HCT116 (cell line): ENCODE data around the gene FAM162B. TPM values are rescaled to one million over a fixed set of nuclear protein-coding genes. Genes with fewer than 3 reads are reported as not detected.

Source experiments
- ATAC-seq: fragments of 200-7000 bp; cut with Tn5 transposase; 2 replicates; pipeline ENCODE4 v1.9.1; 2020; ENCODE audit warnings: mild to moderate bottlenecking, moderate library complexity
- BruUV-seq: library from RNA; stranded (reverse); fragments of 400-500 nt; replicated peaks from 2 replicates; lab custom pipeline; 2021; lab: Mats Ljungman, UMichigan
- CTCF ChIA-PET: fragments of 300-600 bp; sonication (Branson Sonifier 250); formaldehyde crosslinking; loops from one replicate; lab custom pipeline; 2021; ENCODE audit warnings: antibody characterized with exemption; lab: Charles Lee
- POLR2A ChIA-PET: fragments of 300-600, 350-600 bp; sonication (Branson Sonifier 250); formaldehyde crosslinking; loops from one replicate; lab custom pipeline; 2021; ENCODE audit warnings: antibody characterized with exemption; lab: Charles Lee
- RAD21 ChIA-PET, 2 experiments: fragments of 300-600 bp; sonication (Branson Sonifier 250); formaldehyde crosslinking; loops; one replicate each; lab custom pipeline; 2023; ENCODE audit warnings: low total read pairs in 2 of 2; ENCODE audit not compliant: uncharacterized antibody in 2 of 2, unreplicated experiment in 2 of 2, low non-redundant PET in 1 of 2; lab: Charles Lee
- DNase-seq: peaks from one replicate; pipeline ENCODE4 v3.0.0-alpha.2; 2010; ENCODE audit warnings: low read depth, low spot score
- H2AFZ ChIP-seq: fragments of 200-600 bp; shearing (Covaris generic), sonication (generic); 2 replicates; pipeline ENCODE4 v1.6.1; 2017; ENCODE audit warnings: low read depth, mixed run types, mixed read lengths, antibody characterized with exemption, low read length; ENCODE audit not compliant: poor library complexity, severe bottlenecking
- H3K27ac ChIP-seq: 2 replicates; pipeline ENCODE4 v1.5.1; 2012; ENCODE audit warnings: low read depth, low read length
- H3K27me3 ChIP-seq: fragments of 200-600 bp; sonication (generic); 2 replicates; pipeline ENCODE4 v1.6.1; 2016; ENCODE audit warnings: mixed run types, low read length, mixed read lengths; ENCODE audit not compliant: insufficient read depth
- H3K36me3 ChIP-seq, 2 experiments: fragments of 200-500 bp in 1 of 2; fragments of 200-600 bp in 1 of 2; sonication (Bioruptor generic) in 1 of 2; sonication (generic) in 1 of 2; 2 replicates each; pipeline versions ENCODE4 v1.5.1 to v1.6.1; 2014 to 2016; ENCODE audit warnings: low read length in 2 of 2, inconsistent platforms in 1 of 2, mixed read lengths in 1 of 2, mixed run types in 1 of 2; ENCODE audit not compliant: insufficient read depth in 2 of 2, control insufficient read depth in 1 of 2
- H3K4me1 ChIP-seq, 2 experiments: fragments of 200-600 bp in 1 of 2; sonication (generic) in 1 of 2; 2 replicates each; pipeline versions ENCODE4 v1.5.1 to v1.6.1; 2012 to 2017; ENCODE audit warnings: low read length in 2 of 2, inconsistent platforms in 1 of 2, mild to moderate bottlenecking in 1 of 2, mixed read lengths in 1 of 2, mixed run types in 1 of 2, moderate library complexity in 1 of 2; ENCODE audit not compliant: insufficient read depth in 2 of 2, control insufficient read depth in 1 of 2
- H3K4me2 ChIP-seq: fragments of 200-600 bp; sonication (generic); 2 replicates; pipeline ENCODE4 v1.6.1; 2017; ENCODE audit warnings: mixed run types, low read length, mixed read lengths
- H3K4me3 ChIP-seq, 2 experiments: fragments of 200-600 bp in 1 of 2; sonication (generic) in 1 of 2; replicated peaks in 1 of 2; 2 replicates each; pipeline ENCODE4 v1.5.1; 2011 to 2016; ENCODE audit warnings: low read length in 2 of 2, control low read depth in 1 of 2, low read depth in 1 of 2, mild to moderate bottlenecking in 1 of 2, mixed read lengths in 1 of 2, mixed run types in 1 of 2
- H3K79me2 ChIP-seq: fragments of 200-600 bp; sonication (generic); 2 replicates; pipeline ENCODE4 v1.6.1; 2017; ENCODE audit warnings: mild to moderate bottlenecking, mixed run types, low read length, moderate library complexity, mixed read lengths; ENCODE audit not compliant: insufficient read depth
- H3K9ac ChIP-seq: fragments of 200-600 bp; sonication (generic); 2 replicates; pipeline ENCODE4 v1.6.1; 2016; ENCODE audit warnings: low read length, mixed read lengths
- H3K9me2 ChIP-seq: fragments of 200-600 bp; sonication (generic), shearing (Covaris generic); 2 replicates; pipeline ENCODE4 v1.6.1; 2017; ENCODE audit warnings: mixed run types, mild to moderate bottlenecking, moderate library complexity; ENCODE audit not compliant: insufficient read depth
- H3K9me3 ChIP-seq, 2 experiments: fragments of 200-500 bp in 1 of 2; fragments of 200-600 bp in 1 of 2; sonication (Bioruptor generic) in 1 of 2; sonication (generic) in 1 of 2; 2 replicates each; pipeline ENCODE4 v1.6.1; 2014 to 2017; ENCODE audit warnings: low read length in 2 of 2, mixed read lengths in 2 of 2, inconsistent platforms in 1 of 2, low read depth in 1 of 2, mild to moderate bottlenecking in 1 of 2, mixed run types in 1 of 2, moderate library complexity in 1 of 2; ENCODE audit not compliant: control insufficient read depth in 1 of 2, insufficient read depth in 1 of 2
- H4K20me1 ChIP-seq: fragments of 200-600 bp; sonication (generic), shearing (Covaris generic); 2 replicates; pipeline ENCODE4 v1.6.1; 2017; ENCODE audit warnings: mixed run types, mild to moderate bottlenecking, moderate library complexity; ENCODE audit not compliant: insufficient read depth
- CEBPB ChIP-seq: IDR thresholded peaks from 2 replicates; pipeline ENCODE4 v1.6.1; 2012; ENCODE audit warnings: low read depth
- CTCF ChIP-seq, 3 experiments: fragments of 200-600 bp in 1 of 3; sonication (generic) in 1 of 3; IDR thresholded peaks in 2 of 3; conservative IDR thresholded peaks in 1 of 3; 2 replicates each; pipeline ENCODE4 v1.5.1; 2012 to 2017; ENCODE audit warnings: low read depth in 2 of 3, low read length in 2 of 3, antibody characterized with exemption in 1 of 3, borderline replicate concordance in 1 of 3, control low read depth in 1 of 3, mild to moderate bottlenecking in 1 of 3, mixed read lengths in 1 of 3, mixed run types in 1 of 3, moderate library complexity in 1 of 3; ENCODE audit not compliant: insufficient read depth in 1 of 3
- EGR1 ChIP-seq: IDR thresholded peaks from 2 replicates; pipeline ENCODE4 v1.6.1; 2012; ENCODE audit warnings: low read depth
- ELF1 ChIP-seq: IDR thresholded peaks from 2 replicates; pipeline ENCODE4 v1.6.1; 2012; ENCODE audit warnings: low read depth, borderline replicate concordance
- EZH2 ChIP-seq: fragments of 200-600 bp; sonication (generic); IDR thresholded peaks from 2 replicates; pipeline ENCODE4 v1.6.1; 2017; ENCODE audit warnings: antibody characterized with exemption, mixed run types
- EZH2phosphoT487 ChIP-seq: fragments of 200-600 bp; IDR thresholded peaks from 2 replicates; pipeline ENCODE4 v1.6.1; 2018; ENCODE audit warnings: antibody characterized with exemption, borderline replicate concordance
- MAX ChIP-seq: IDR thresholded peaks from 2 replicates; pipeline ENCODE4 v1.6.1; 2012
- REST ChIP-seq: IDR thresholded peaks from 2 replicates; pipeline ENCODE4 v1.6.1; 2012; ENCODE audit warnings: low read depth
- SP1 ChIP-seq: IDR thresholded peaks from 2 replicates; pipeline ENCODE4 v1.6.1; 2012; ENCODE audit warnings: low read depth
- SRF ChIP-seq: IDR thresholded peaks from 2 replicates; pipeline ENCODE4 v1.6.1; 2012; ENCODE audit warnings: low read depth
- TCF7L2 ChIP-seq: IDR thresholded peaks from 2 replicates; pipeline ENCODE4 v1.7.0; 2011; ENCODE audit warnings: borderline replicate concordance, inconsistent platforms; ENCODE audit not compliant: insufficient read depth, insufficient read length; ENCODE audit errors: extremely low read depth
- YY1 ChIP-seq: IDR thresholded peaks from 2 replicates; pipeline ENCODE4 v1.6.1; 2011; ENCODE audit warnings: low read length, low read depth, moderate library complexity, mild to moderate bottlenecking; ENCODE audit not compliant: insufficient replicate concordance; ENCODE audit errors: extremely low read depth
- ZFX ChIP-seq: fragments of 450-650 bp; IDR thresholded peaks from 2 replicates; pipeline ENCODE4 v1.6.1; 2017
- ZNF274 ChIP-seq: fragments of 200-500 bp; sonication (Bioruptor generic); IDR thresholded peaks from 2 replicates; pipeline ENCODE4 v1.6.1; 2014; ENCODE audit warnings: mild to moderate bottlenecking, low read depth, low read length, inconsistent platforms
- intact Hi-C: fragments of 100-400 bp; cut with micrococcal nuclease; formaldehyde crosslinking; loops from 2 replicates; pipeline ENCODE4 v1.10.0; 2022
- total RNA-seq: library from RNA; stranded (reverse); gene quantifications from one replicate; pipeline ENCODE4 v1.2.1, GENCODE V29; 2021; ENCODE audit not compliant: unreplicated experiment

Gene FAM162B
- total RNA-seq, 1 experiment from 2014 or later = not detected

- Histone ChIP-seq H3K9me3 (no peaks in the 10 kb centered on the region), H2AFZ (no peak overlapping the region), H3K27me3 (no peaks in the 10 kb centered on the region), H3K4me3 (no peak overlapping the region), H3K9me2 (no peaks in the 10 kb centered on the region), H3K36me3 (no peaks in the 10 kb centered on the region), H3K27ac (no peak overlapping the region), H4K20me1 (no peaks in the 10 kb centered on the region), H3K4me1 (no peaks in the 10 kb centered on the region), H3K9ac (no peak overlapping the region), H3K4me2 (no peak overlapping the region), H3K79me2 (no peaks in the 10 kb centered on the region)
- ATAC-seq (no peak), DNase-seq (no peak)
- BruUV-seq = no TSS peak
- ChIA-PET POLR2A (no interaction called here), RAD21 (no interaction called here), CTCF (no interaction called here)
- intact Hi-C loops = no loop called here
- TF ChIP-seq ZNF274 (no peak), SP1 (no peak), TCF7L2 (no peak), ZFX (no peak), CEBPB (no peak), CTCF (IDR thresholded peaks at IDR 0.05 in 2 of 3, conservative IDR thresholded peaks at IDR 0.05 in 1 of 3; ENCODE audit: borderline replicate concordance in 1 of 3, insufficient read depth in 1 of 3, low read depth in 2 of 3, low read length in 2 of 3) (no peak), ELF1 (no peak), REST (no peak), YY1 (no peak), EZH2 (no peak), MAX (no peak), EGR1 (no peak), SRF (no peak), EZH2phosphoT487 (no peak)
Measured at GRCh38 chr6:116766506-116767176, 1.1 kb upstream of the FAM162B start.
